Stimulated activated CD4-positive, alpha-beta T cell treated with anti-CD3 and anti-CD28 coated beads, Interleukin-2, amount 100 ng/mL, for 4 hours (primary cell): ENCODE measurements around the gene FAM241A.
"Not testable (repeated sequence)": the region's sequence is repeated elsewhere in the genome, so short reads cannot be mapped to it uniquely, and the experiment has no call there.

ENCODE experiments used
- DNase-seq: peaks from one replicate; pipeline ENCODE4 v3.0.0-alpha.2; 2020; ENCODE audit warnings: low read depth

Gene FAM241A

GRCh38 chr4:112138538-112138937, 6.7 kb upstream of the FAM241A start:
- no peak for DNase-seq

- DNase-seq: no peak
Observed at GRCh38 chr4:112140536-112140935, 4.7 kb upstream of the FAM241A start.

- no peak for DNase-seq
Observed at GRCh38 chr4:112141366-112142138, 3.7 kb upstream of the FAM241A start.

GRCh38 chr4:112142182-112142581, 3.1 kb upstream of the FAM241A start:
- DNase-seq: no peak

GRCh38 chr4:112143781-112144180, 1.5 kb upstream of the FAM241A start:
- DNase-seq: no peak

- no peak for DNase-seq
Observed at GRCh38 chr4:112144546-112145325, 518 bp upstream of the FAM241A start.

- peak; percentile 76 for DNase-seq
Observed at GRCh38 chr4:112145790-112146501, 692 bp downstream of the FAM241A start.

GRCh38 chr4:112146502-112146813, 1.2 kb downstream of the FAM241A start:
- no peak for DNase-seq

- DNase-seq: no peak
Observed at GRCh38 chr4:112147697-112148096, 2.4 kb downstream of the FAM241A start.

- DNase-seq: no peak
Observed at GRCh38 chr4:112150920-112151319, 5.7 kb downstream of the FAM241A start.

GRCh38 chr4:112152521-112152920, 7.3 kb downstream of the FAM241A start:
- no peak for DNase-seq

- DNase-seq: no peak
Observed at GRCh38 chr4:112153211-112153791, 8.0 kb downstream of the FAM241A start.

- DNase-seq: no peak
Observed at GRCh38 chr4:112156112-112156511, 10.9 kb downstream of the FAM241A start.

GRCh38 chr4:112156553-112156952, 11.3 kb downstream of the FAM241A start:
- no peak for DNase-seq

GRCh38 chr4:112163706-112164105, 18.5 kb downstream of the FAM241A start:
- not testable (repeated sequence) for DNase-seq

- no peak for DNase-seq
Observed at GRCh38 chr4:112167794-112168193, 22.5 kb downstream of the FAM241A start.

GRCh38 chr4:112168719-112169500, 23.7 kb downstream of the FAM241A start:
- DNase-seq: no peak

- no peak for DNase-seq
Observed at GRCh38 chr4:112170451-112170993, 25.3 kb downstream of the FAM241A start.

- DNase-seq: not testable (repeated sequence)
Observed at GRCh38 chr4:112171051-112171763, 26.0 kb downstream of the FAM241A start.

- DNase-seq: no peak
Observed at GRCh38 chr4:112172180-112172579, 26.9 kb downstream of the FAM241A start.
